NCI-H524 treated with DMSO at 0.1 percent for 48 hours (cell line): ENCODE results near the gene JPT1.
"Not testable (repeated sequence)": the region's sequence is repeated elsewhere in the genome, so short reads cannot be mapped to it uniquely, and the experiment has no call there.

Source experiments
- DNase-seq: peaks from one replicate; lab custom pipeline; 2025; lab: John Stamatoyannopoulos, UW

JPT1 gene, protein sequence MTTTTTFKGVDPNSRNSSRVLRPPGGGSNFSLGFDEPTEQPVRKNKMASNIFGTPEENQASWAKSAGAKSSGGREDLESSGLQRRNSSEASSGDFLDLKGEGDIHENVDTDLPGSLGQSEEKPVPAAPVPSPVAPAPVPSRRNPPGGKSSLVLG

DNA sequence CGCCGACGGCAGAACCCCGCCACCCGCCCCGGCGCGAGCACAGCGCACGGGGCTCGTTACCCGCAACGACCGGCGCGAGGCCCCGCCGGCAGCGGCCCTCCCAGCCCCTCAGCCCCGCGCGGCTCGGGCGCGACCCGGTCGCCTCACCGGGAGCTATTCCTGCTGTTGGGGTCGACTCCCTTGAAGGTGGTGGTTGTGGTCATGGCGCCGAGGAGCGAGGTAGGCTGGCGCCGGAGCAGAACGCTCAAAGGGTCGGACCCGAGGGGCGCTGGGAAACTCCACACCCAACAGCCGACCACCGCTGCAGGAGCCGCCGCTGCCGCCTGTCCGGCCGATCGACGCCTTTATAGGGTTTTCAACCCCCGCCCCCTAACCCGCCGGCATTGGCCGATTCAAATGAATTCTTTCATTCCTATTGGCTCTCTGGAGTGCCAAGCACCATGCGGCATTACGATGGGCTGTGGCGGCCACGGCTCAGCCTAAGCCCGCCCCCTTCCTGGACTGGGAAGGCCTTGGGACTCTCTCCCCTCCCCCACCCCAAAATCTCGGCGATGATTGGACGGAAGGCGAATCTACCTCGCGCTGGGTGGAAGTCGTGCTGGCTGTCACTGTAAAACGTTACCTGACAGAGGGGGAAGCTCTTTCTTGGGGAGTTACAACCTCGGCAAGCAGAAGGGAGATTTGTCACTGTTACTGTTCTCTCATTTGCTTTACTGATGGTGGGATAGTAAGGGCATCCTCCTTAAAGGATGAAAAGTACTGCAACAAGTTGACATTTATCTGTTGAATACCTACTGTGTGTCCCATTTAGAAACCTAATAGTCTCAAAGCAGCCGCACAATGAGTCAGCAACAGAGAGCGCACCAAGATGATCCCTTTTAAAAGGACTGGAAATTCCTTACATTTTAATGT is at the start of gene JPT1:
Gene JPT1, minus strand, starts transcription at position 318 of the 912 bp plus-strand sequence. Its CDS starts 115 bp downstream, at position 203.
- DNase-seq: peak; percentile 99

DNA sequence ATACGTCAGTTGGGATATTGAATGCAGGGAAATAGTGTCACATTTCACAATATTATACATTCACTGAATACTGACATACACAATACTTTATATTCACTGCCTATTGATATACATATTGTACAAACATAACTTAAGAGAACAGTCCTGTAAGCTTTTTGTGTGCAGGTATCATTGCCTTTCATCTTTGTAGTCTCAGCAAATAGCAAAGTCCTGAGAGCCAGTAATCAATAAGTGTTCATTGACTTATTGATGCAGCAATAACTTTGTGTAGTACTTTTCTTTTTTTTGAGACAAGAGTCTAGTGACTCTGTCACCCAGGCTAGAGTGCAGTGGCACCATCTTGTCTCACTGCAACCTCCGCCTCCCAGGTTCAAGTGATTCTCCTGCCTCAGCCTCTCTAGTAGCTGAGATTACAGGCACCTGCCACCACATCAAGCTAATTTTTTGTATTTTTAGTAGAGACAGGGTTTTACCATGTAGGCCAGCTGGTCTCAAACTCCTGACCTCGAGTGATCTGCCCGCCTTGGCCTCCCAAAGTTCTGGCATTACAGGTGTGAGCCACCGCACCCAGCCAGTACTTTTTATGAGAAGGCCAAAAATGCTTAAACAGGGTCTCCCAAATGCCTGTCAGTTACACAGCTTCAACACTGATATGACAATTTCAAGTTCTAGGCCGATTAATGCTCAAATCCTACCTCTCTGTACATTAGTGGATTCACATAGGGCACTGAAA is 45.7 kb upstream of the JPT1 start:
- no peak for DNase-seq

DNA sequence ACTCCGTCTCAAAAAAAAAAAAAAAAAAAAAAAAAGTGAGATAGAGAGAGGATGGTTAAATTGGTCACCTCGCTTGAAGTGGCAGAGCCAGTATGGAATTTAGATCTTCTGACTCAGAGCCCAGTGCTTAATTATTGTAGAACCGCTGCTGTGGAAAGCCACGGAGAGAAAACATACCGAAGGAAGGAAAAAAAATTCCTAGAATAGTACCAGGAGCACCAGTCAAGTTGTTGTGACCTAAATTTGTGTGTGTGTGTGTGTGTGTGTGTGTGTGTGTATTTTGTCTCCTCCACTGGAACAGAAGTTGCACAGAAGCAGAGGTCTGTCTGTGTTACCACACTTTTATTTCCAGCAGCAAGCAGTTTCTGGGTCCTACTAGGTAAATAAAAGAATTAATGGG is 40.6 kb upstream of the JPT1 start:
- no peak for DNase-seq

DNA sequence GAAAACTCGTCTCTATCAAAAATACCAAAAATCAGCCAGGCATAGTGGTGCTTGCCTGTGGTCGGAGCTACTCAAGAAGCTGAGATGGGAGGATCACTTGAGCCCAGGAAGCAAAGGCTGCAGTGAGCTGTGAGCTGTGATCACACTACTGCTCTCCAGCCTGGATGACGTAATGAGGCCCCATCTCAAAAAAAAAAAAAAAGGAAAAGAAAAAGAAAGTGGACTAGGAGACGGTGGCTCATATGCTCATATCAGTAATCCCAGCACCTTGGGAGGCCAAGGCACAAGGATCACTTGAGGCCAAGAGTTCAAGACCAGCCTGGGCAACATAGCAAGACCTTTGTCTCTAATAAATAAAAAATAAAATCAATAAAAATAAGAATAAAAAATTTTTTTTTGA is 37.3 kb upstream of the JPT1 start:
- no peak for DNase-seq

DNA sequence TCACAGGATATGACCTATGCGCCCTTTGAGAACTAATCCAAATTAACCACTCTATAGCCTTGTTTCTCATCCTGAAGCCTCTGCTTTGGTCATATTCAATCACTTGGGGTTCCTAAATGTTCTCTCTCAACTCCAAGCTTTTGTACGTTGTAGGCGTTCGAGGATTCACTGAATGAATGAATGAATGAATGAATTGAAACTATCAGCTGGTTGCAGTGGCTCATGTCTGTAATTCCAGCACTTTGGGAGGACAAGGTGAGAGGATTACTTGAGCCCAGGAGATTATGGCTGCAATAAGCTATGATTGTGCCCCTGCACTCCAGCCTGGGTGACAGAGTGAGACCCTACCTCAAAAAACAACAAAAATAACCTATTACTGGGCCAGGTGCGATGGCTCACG is 34.3 kb upstream of the JPT1 start:
- DNase-seq: no peak

DNA sequence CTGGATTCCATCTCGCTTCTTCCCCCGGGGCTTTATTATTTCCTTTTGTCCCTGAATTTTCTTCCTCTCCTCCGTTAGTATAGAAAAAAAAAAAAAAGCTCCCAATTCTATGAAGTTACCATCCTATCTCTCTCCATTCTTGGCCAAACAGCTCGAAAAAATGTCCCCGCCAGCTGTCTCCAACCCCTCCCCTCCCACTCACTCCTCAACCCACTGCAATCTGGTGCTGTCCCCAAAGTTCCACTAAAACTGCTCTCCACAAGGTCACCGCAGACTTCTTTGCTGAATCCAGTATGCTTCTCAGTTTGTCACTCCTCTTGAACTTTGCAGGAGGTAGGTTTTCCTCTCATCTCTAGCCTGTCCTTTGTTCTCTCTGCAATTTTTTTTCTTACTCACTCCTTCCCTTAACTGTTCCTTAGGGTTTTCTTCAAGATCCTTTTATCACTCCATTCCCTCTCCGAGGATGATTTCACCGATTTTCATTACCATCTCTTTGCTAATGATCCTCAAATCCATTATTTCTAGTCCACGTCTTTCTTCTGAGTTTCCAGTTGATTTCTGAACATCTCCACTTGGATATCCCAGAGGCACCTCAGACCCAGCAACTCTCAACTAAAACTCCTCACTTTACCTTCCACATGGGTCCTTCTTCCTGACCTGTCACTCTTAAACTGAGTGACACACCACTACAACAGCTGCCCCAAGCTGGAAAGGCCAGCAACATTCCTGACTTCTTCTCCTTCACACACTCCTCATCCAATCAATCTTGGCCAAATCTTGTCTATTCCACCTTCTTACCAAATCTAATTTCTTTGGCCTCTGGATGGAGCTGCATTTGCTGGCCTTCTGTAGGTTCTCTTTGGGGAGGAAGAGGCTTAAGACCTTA is 29.9 kb upstream of the JPT1 start:
- no peak for DNase-seq

DNA sequence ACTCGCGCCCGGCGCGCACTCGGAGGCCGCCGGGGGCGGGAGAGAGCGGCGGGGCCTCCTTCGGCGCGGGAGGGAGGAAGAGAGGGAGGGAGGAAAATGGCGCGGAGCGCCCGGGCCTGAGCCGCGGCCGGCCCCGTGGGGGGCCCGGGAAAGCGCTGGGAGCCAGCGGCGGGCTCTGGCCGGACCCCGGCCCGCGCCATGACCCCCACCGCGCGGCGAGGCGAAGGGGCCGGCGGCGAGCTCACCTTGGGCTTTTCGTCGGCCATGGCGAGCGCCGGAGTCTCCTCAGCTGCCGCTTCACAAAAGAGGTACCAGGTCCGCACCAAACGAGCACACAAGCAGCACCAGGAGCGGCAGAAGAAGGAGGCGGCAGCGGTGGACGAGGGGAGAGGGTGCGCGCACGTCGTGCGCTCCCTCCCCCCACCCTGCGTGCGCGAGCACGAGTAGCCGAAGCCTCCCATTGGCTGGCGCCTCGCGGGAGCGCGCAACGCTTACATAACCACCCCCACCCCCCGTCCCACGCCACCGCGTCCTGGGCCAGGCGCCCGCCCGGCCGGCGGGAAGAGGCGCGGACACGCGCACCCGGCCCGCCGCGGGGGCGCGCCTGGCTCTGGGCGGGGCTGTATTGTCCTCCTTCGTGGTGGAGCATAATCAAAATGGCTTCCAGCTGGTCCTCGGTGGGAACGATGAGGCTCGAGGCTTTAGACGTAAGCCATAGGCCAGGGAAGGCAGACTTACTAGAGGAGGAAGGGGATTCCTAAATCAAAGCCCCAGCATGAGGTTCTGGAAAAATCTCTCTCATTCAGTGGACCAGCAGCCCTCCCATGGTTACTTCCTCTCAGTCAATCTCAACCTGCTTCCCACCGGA is 28.5 kb upstream of the JPT1 start, which contains the start of gene SUMO2:
Gene SUMO2, minus strand, starts transcription at position 391 of the 868 bp plus-strand sequence. Its CDS starts 125 bp downstream, at position 266.
- peak; percentile 84 for DNase-seq

DNA sequence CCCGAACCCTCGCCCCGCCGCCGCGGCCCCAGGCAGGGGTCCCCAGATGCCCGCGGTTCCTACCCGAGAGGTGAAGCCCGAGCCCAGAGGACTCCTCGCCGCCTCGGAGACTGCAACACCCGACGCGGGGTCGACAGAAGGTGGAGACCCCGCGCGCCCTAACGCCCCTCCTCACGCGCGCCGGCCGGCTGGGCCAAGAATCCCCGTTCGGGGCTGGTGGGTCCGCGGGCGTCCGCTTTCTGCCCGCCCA is 27.9 kb upstream of the JPT1 start:
- DNase-seq: no peak

DNA sequence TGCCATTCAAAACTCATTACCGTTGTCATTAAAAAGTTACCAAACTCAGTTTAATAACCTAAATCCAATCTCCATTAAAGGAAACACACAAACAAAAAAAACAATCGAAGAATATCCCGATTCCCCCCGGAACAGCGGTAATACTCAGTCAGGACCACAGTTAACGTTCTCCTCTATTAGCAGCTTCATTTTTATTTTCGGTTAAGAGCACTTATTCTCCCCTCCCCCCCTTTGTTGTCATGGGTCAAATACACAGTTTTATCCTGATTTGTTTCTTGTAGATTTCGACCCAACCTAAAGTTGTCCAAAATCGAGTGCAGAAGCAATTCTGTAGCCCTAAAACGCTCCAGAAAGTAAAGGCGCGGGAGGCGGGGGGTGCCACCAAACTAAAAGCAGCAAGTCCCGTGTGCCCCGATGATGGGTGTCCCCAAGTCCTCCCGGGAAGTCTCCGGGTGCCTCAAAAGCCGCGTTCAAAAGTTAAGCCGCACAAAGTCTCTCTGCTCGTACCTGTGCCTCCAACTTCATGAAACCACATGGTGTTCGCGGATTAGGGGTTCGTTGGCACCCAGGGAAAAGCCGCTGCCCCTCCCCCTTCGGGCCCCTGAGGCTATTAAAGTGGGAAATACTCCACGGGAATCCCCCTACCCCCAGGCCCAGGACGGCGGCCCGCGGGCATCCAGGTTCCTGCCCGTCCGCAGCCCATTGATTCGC is 27.5 kb upstream of the JPT1 start:
- DNase-seq: no peak

DNA sequence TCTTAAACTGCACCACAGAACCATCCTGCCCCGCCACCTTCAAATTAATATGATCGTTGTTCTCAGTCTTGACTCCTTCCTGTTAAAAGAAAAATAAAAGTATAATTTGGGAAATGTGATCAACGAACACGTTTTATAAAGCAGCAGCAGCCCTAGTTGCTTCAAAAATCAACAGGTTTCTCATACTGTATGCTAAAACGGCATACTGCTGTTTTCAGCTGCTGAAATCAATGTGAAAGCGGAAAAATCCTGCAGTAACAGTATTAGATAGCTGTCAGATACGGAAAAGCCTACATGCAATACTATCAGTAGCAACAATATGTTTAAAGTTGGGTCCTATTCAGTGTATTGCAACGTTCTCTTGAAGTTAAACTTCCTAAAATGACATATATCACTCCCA is 26.8 kb upstream of the JPT1 start:
- no peak for DNase-seq

DNA sequence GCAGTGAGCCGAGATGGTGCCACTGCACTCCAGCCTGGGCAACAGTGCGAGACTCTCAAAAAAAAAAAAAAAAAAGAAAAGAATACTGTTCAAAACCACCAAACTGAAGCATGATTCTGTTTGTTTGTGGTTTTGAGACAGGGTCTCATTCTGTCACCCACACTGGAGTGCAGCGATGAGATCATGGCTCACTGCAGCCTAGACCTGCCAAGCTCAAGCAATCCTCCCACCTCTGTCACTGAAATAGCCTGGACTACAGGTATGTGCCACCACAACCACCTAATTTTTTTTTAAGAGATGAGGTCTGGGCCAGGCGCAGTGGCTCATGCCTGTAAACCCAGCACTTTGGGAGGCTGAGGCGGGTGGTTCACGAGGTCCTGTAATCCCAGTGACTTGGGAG is 24.1 kb upstream of the JPT1 start:
- no peak for DNase-seq

DNA sequence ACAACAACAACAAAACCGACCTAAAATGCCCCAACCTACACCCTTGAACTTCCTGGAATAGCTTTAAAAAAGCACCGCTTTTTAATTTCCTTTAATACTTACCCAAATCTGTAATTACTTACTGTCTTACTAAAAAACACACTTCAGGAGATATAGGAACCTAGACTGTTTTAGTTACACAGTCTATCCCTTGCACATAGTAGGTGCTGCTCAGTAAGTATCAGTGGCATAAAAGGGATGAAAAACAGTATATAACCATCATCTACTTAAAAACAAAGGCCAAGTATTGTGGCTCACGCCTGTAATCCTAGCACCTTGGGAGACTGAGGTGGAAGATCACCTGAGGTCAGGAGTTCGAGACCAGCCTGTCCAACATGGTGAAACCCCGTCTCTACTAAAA is 22.3 kb upstream of the JPT1 start:
- DNase-seq: no peak

DNA sequence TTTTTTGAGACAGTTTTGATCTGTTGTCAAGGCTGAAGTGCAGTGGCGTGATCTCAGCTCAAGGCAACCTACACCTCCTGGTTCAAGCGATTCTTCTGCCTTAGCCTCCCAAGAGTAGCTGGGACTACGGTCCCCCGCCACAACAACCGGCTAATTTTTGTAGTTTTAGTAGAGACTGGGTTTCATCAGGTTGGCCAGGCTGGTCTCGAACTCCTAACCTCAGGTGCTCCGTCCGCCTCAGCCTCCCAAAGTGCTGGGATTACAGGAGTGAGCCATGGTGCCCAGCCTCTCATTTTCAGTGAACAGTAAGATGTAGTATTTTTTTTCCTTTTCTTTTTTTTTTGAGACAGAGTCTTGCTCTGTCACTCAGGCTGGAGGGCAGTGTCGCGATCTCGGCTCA is 20.7 kb upstream of the JPT1 start:
- DNase-seq: no peak

DNA sequence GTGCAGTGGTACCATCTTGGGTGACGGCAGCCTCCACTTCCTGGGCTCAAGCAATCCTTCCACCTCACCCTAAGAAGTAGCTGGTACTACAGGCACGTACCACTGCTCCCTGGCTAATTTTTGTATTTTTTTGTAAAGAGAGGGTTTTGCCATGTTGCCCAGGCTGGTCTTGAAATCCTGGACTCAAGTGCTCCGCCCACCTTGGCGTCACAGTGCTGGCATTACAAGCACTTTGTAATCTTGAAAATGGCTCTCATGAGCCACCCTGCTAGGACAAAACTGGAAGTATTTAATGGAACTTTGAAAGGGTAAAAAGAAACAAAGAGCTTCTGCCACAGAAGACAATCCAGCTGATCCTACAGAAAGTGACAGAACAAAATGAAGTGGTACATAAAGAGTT is 19.2 kb upstream of the JPT1 start:
- DNase-seq: no peak

DNA sequence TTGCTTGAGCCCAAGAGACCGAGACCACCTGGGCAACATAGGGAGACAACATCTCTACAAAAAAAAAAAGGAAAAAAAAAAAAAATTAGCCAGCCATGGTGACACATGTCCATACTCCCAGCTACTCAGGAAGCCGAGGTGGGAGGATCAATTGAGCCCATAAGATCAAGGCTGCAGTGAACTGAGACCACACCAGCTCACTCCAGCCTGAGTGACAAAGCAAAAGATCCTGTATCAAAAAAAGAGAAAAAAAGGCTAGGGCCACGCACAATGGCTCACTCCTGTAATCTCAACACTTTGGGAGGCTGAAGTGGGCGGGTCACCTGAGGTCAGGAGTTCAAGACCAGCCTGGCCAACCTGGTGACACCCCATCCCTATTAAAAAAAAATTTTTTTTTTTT is 14.7 kb upstream of the JPT1 start:
- no peak for DNase-seq

DNA sequence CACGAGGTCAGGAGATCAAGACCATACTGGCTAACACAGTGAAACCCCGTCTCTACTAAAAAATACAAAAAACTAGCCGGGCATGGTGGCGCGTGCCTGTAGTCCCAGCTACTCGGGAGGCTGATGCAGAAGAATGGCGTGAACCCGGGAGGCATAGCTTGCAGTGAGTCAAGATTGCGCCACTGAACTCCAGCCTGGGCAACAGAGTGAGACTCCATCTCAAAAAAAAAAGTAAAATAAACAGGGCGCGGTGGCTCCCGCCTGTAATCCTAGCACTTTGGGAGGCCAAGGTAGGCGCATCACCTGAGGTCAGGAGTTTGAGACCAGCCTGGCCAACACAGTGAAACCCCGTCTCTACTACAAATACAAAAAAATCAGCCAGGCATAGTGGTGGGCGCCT is 10.3 kb upstream of the JPT1 start:
- DNase-seq: not testable (repeated sequence)

DNA sequence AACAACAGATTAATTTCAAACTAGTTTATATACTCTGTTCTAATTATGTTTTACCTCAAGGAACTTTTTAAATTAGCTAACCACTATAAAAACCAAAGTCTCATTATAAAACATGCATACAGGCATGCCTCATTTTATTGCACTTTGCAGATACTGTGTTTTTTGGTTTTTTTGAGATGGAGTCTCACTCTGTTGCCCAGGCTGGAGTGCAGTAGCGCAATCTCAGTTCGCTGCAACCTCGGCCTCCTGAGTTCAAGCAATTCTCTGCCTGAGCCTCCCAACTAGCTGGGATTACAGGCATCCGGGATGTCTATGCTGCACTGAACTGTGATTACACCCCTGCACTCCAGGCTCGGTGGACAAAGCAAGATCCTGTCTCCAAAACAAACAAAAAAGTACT is 8.8 kb upstream of the JPT1 start:
- DNase-seq: no peak

DNA sequence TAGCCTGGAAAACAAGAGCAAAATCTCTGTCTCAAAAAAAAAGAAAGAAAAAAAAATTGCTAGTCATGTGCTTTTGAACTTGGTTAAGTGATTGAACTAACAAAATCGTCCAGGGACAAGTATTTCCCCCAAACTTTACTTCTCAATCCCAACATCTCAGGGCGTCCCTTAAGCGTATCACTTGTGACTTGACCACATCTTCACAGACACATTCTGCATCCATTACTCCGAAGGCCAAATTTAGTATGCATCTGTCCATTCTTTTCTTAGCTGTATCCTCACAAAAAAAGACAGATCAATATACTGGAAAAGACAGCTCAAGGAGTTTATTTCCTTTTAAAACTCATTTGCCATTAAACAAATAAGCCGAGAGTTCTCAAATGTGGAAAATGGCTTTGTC is 5.9 kb upstream of the JPT1 start:
- no peak for DNase-seq

DNA sequence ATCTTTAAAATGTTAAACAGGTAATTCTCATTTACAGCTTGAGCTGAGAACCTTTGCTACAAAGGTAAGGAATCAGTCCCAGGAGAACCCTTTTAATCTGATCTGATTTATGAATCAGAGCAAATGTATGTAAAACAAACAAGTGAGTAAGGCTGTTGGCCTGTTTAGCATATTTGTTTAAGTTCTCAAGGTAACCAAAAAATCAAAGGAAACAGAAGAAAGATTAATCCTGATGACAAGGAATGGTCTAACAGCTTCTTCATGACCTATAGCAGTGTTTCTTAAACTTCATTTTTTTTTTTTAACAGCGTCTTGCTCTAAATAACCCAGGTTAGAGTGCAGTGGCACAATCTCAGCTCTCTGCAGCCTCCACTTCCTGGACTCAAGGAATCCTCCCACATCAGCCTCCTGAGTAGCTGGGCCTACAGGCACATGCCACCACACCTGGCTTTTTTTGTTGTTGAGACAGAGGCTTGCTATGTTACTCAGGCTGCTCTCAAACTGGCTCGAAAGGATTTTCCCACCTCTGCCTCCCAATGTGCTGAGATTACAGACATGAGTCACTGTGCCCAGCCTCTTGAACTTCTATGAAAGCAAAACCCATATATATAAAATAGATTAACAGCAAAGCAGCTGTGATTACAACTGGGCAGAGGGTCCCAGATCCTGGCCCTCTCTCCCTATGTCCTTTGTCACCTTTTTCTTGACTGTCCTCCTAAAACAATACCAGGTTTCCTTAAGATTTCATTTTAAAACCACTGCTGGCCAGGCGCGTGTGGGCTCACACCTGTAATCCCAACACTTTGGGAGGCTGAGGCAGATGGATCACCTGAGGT is 5.1 kb upstream of the JPT1 start:
- DNase-seq: no peak

DNA sequence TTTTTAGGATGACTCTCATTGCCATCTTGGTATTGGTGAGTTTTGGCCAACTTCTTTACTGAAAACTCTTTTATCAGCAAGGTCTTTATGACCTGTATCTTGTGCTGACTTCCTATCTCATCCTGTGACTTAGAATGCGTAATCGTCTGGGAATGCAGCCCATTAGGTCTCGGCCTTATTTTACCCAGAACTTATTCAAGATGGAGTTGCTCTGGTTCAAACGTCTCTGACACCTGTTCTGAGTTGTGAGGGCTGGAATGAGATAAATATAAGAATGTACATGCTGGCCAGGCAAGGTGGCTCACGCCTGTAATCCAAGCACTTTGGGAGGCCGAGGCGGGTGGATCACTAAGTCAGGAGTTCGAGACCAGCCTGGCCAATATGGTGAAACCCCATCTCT is 4.2 kb upstream of the JPT1 start:
- not testable (repeated sequence) for DNase-seq
